ENCODE data around the gene SLC2A6. TPM values are rescaled to one million over a fixed set of nuclear protein-coding genes. Genes with fewer than 3 reads are reported as not detected.

SLC2A6 gene
- total and polyA plus RNA-seq, 2 of the 8 experiments (the other 6 are each of a cell fraction or from before 2014, with no cell fraction given), result 16.6 to 17.8 TPM

GRCh38 chr9:133427658-133428348, 51.1 kb downstream of the SLC2A6 start (continued):
- TF ChIP-seq EZH2 (IDR thresholded peaks at IDR 0.05; ENCODE audit: low read depth, low read length, severe bottlenecking), result no peak
